Upper lobe of right lung (tissue), 1 donor: Measurements from ENCODE around the gene HIVEP3. TPM values are rescaled to one million over a fixed set of nuclear protein-coding genes. Genes with fewer than 3 reads are reported as not detected.

Source experiments
- ATAC-seq: fragments of 200-7000 bp; cut with Tn5 transposase; one replicate; pipeline ENCODE4 v1.9.1; 2020; ENCODE audit warnings: mild to moderate bottlenecking, moderate library complexity
- DNase-seq: peaks from one replicate; pipeline ENCODE4 v3.0.0-alpha.2; 2020
- H3K27ac ChIP-seq: fragments of 200-600 bp; one replicate; pipeline ENCODE4 v1.8.0; 2022
- H3K27me3 ChIP-seq: fragments of 200-600 bp; one replicate; pipeline ENCODE4 v1.8.0; 2022; ENCODE audit warnings: mild to moderate bottlenecking
- H3K36me3 ChIP-seq: fragments of 200-600 bp; one replicate; pipeline ENCODE4 v1.8.0; 2022
- H3K4me1 ChIP-seq: fragments of 200-600 bp; one replicate; pipeline ENCODE4 v1.8.0; 2022
- H3K4me3 ChIP-seq: fragments of 200-600 bp; one replicate; pipeline ENCODE4 v1.8.0; 2022; ENCODE audit warnings: mild to moderate bottlenecking
- H3K9me3 ChIP-seq: fragments of 200-600 bp; one replicate; pipeline ENCODE4 v1.8.0; 2022
- CTCF ChIP-seq: fragments of 200-600 bp; IDR thresholded peaks from one replicate; pipeline ENCODE4 v1.8.0; 2022; ENCODE audit warnings: antibody characterized with exemption
- intact Hi-C: fragments of 100-400 bp; cut with DNase I; formaldehyde crosslinking; loops from one replicate; pipeline ENCODE4 v1.11.0; 2022
- total RNA-seq: library from RNA; stranded (reverse); fragmentation: NEBNext Ultra II Directional; extraction: Animal tissue kit (Norgen Biotek cat#: 25700); gene quantifications from one replicate; pipeline ENCODE4 v1.2.1, GENCODE V29; 2021
- donor health status: DM: no; HTN: yes; CAD: no; lungs with severe emphysema.

HIVEP3 gene
- total RNA-seq, 1 donor from 2014 or later = 16.6 TPM

- no peak for DNase-seq
- Histone ChIP-seq H3K27ac (no peak overlapping the region), H3K9me3 (no peaks in the 10 kb centered on the region), H3K36me3 (no peaks in the 10 kb centered on the region), H3K27me3 (no peaks in the 10 kb centered on the region), H3K4me3 (no peak overlapping the region), H3K4me1 (peaks cover 8% of the 10 kb centered on the region)
- intact Hi-C loops = no loop called here
- TF ChIP-seq CTCF = no peak
- peak; percentile 44 for ATAC-seq
Measured at GRCh38 chr1:41607808-41608207, 310.9 kb downstream of the HIVEP3 start.

- no peak overlapping the region for H3K27ac ChIP-seq
- no peak overlapping the region for H3K4me3 ChIP-seq
- no peak for DNase-seq
- ATAC-seq = no peak
- no peaks in the 10 kb centered on the region for H3K9me3 ChIP-seq
- H3K4me1 ChIP-seq = no peaks in the 10 kb centered on the region
- H3K36me3 ChIP-seq = no peaks in the 10 kb centered on the region
- H3K27me3 ChIP-seq = no peaks in the 10 kb centered on the region
- intact Hi-C loops = no loop called here
- peak; percentile 42 for TF ChIP-seq CTCF
Measured at GRCh38 chr1:41599912-41600311, 318.8 kb downstream of the HIVEP3 start.

DNA sequence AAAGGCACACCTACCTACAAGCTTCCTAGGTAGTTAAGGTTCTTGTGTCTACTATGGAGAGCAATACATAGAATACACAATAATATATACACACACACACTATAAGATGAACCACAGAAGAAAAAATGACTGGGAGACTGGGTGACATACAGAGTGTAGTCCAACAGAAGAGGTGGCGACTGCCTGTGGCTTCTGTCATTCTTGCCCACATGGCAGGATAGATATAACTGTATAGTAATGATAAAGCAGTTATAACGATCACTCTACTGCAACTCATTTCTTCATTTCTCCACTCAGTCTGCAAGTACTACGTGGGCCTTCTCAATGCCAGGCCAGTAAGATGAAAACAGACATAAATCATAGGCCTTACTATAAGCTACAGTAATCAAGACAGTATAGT lies 320.4 kb downstream of the HIVEP3 start:
- Histone ChIP-seq H3K27me3 (no peaks in the 10 kb centered on the region), H3K9me3 (no peaks in the 10 kb centered on the region), H3K36me3 (no peaks in the 10 kb centered on the region), H3K4me3 (no peak overlapping the region), H3K4me1 (no peaks in the 10 kb centered on the region), H3K27ac (no peak overlapping the region)
- ATAC-seq (no peak), DNase-seq (no peak)
- no peak for TF ChIP-seq CTCF
- intact Hi-C loops = no loop called here

DNA sequence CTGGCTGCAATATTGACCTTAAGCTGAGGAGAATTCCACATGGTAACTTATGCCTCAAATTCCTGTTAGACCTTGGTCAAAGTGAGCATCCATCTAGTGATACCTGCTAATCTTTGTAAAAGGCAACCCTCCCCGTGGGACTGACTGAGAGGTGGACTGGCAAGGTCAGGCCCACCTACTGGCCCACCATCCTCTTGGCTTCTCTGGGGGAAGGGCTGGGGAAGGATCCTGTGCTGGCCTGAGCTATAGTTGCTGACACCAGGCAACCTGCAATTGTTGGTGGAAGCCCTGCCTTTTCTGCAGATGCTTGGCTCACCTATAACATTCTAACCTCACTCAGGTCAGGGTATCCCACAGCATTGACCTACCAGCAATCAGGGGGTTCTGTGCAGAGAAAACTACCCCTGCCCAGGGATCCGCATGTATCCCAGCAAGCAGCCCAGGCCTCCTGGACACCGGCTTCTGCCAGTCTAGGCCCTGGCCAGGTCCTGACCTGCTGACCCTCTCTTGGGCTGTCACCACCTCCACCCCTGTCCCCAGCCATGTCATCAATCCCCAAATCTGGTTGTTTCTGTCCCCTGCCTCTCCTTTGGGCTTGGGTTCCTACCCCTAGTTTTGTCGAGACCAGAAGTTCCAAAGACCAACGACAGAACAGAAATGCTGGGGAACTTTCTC lies 326.1 kb downstream of the HIVEP3 start:
- no peak for DNase-seq
- ATAC-seq = no peak
- H3K9me3 ChIP-seq = no peaks in the 10 kb centered on the region
- H3K27ac ChIP-seq = no peak overlapping the region
- H3K4me3 ChIP-seq = no peak overlapping the region
- intact Hi-C loops = no loop called here
- no peaks in the 10 kb centered on the region for H3K36me3 ChIP-seq
- H3K27me3 ChIP-seq = no peaks in the 10 kb centered on the region
- no peak for TF ChIP-seq CTCF
- no peaks in the 10 kb centered on the region for H3K4me1 ChIP-seq

- no peaks in the 10 kb centered on the region for H3K9me3 ChIP-seq
- ATAC-seq = no peak
- no peak for TF ChIP-seq CTCF
- no peaks in the 10 kb centered on the region for H3K36me3 ChIP-seq
- H3K4me3 ChIP-seq = no peak overlapping the region
- H3K27ac ChIP-seq = no peak overlapping the region
- H3K4me1 ChIP-seq = no peaks in the 10 kb centered on the region
- no peak for DNase-seq
- H3K27me3 ChIP-seq = no peaks in the 10 kb centered on the region
- intact Hi-C loops = no loop called here
Measured at GRCh38 chr1:41591891-41592290, 326.8 kb downstream of the HIVEP3 start.

DNA sequence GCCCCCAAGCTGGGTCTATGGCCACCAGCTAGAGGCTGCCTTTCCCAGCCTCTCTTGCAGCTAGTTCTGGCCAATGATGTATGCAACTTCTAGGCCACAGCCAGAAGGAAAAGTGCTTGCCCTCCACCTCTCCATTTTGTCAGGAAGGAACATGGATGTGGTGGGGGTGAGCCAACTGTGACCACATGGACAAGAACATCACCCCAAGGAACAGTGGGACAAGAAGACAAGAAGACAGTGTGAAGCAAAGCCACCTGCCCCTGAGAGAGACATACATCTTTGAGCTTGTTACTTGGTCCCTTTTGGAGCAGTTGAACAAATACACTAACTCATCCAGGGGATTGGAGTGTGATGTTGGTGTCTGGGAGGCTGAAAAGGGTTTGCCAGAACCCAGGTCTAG lies 328.4 kb downstream of the HIVEP3 start:
- H3K27ac ChIP-seq = no peak overlapping the region
- no peak for TF ChIP-seq CTCF
- no peak for ATAC-seq

More for the DNA sequence above, 328.4 kb downstream of the HIVEP3 start:
- H3K36me3 ChIP-seq = no peaks in the 10 kb centered on the region
- no peaks in the 10 kb centered on the region for H3K27me3 ChIP-seq
- H3K9me3 ChIP-seq = no peaks in the 10 kb centered on the region
- H3K4me1 ChIP-seq = no peaks in the 10 kb centered on the region
- H3K4me3 ChIP-seq = no peak overlapping the region
- intact Hi-C loops = no loop called here
- no peak for DNase-seq
